ENCODE data around the gene CENPVL3.
"Not testable (repeated sequence)": the region's sequence is repeated elsewhere in the genome, so short reads cannot be mapped to it uniquely, and the experiment has no call there.

CENPVL3 gene

DNA sequence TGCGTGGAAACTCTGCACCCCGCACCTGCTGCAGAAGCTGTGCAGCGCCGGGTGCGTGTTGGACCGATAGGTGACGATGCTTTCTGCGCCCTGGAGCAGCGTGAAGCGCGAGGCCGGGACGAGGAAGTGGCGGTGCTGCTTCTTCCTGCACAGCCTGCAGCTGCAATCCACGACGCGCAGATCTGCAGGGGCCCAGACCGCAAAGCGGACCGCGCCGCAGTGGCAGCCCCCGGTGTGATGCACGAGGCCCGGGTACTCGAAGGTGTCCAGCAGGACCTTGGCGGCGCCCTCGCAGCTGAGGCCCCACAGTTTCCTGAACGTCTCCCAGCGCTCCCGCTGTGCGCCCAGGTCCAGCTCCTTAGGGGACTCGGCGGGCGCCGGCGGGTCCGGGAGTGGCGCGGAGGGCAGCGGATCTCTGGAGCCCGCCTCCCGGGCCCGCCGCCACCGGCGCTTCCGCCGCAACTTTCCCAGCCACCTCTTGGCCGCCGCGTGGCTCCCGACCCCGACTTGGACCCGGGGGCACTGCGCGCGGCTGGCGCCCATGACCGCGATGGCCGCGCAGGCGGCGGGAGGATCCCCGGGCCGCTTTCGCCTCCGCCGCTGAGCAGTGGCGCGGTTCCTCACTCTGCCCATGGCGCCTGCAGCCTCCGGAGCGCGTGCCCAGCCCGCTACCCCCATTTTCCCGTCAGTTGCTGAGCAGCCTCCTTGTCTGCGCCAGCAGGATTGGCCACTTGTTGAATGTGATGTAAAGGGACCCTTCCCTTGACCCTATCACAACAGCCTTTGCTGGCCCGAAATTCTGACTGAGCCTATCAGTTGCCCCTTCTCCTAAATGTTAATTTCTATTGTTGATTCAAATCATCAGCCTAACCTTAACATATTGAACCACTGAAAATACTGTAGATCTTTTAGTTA is at the start of gene CENPVL3:
TSS of gene CENPVL3 (minus strand) at position 672 of the 915 bp plus-strand sequence. CDS start at position 633, 39 bp downstream.
- not testable (repeated sequence) for DNase-seq (ENCODE audit: low read depth)

DNA sequence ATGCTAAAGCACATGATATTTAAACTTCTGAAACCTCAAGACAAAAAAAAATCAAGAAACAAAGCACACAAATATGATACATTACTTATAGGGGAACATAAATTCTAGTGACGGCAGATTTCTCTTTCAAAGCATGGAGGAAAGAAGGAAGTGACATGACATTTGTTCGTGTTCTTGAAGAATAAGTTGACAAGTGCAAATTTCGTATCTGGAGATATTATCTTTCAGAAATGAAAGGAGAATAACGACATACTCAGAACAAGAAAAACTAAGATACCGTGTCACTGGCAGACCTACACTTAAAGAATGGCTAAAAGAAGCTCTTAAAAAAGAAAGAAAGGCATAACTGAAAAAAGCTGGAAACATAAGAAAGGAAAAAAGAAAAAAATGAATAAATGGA is 47.3 kb upstream of the CENPVL3 start:
- DNase-seq (ENCODE audit: low read depth): no peak

- DNase-seq (ENCODE audit: low read depth): no peak
Measured at GRCh38 chrX:51643377-51643776, 24.7 kb upstream of the CENPVL3 start.

DNA sequence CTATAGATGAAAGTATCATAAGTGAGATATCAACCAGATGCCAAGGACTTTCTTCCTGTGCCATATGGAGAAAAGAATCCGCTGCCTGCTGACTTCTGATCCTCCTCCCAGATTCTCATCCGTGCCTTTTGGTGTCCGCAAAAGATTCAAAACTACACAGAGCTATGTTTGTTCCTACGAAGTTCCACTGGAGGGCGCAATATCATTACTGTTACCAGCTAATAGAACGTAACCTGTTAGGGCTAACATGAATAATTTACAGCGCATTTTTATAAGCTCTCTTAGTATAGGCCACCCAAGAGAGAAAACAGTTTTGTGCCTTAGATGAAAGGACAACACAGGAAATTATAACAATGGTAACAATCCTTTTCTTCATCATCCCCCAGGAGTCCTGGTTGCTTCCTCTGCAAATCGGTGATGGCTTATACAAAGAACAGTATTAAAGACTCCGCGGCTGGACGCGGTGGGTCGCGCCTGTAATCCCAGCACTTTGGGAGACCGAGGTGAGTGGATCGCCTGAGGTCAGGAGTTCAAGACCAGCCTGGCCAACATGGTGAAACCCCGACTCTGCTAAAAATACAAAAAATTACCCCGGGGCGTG is 22.8 kb upstream of the CENPVL3 start:
- DNase-seq (ENCODE audit: low read depth): peak; percentile 3

- DNase-seq (ENCODE audit: low read depth): not testable (repeated sequence)
Measured at GRCh38 chrX:51636511-51636910, 17.8 kb upstream of the CENPVL3 start.

DNA sequence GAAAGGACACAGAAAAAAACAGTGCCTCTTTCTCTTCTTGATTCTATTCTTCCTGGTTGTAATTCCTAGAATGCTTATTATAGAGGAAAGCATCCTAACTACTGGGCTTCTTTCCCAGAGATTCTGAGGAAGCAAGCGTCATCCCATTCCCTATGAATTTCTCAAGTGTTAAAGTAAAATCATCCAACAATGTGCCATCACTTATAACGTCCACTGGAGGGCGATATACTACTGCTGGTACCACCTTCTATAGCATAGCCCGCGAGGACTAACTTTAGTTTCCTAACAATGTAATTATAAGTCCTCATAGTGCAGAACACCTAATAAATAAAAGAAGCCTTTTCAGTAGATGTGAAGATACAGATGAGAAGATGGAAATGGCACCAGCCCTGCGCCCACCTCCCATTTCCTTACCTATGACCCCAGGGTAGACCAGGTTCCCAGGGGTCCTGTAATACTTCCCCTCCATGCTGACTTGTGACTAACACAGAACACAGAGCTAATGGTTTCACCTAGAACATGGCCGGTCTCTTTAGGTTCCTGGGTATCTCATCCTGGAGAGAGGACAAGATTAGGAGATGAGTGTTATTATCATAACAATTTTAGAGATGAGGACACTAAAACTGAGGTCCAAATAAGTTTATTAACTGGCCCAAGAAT is 4.2 kb downstream of the CENPVL3 start:
- DNase-seq (ENCODE audit: low read depth): peak; percentile 4

DNA sequence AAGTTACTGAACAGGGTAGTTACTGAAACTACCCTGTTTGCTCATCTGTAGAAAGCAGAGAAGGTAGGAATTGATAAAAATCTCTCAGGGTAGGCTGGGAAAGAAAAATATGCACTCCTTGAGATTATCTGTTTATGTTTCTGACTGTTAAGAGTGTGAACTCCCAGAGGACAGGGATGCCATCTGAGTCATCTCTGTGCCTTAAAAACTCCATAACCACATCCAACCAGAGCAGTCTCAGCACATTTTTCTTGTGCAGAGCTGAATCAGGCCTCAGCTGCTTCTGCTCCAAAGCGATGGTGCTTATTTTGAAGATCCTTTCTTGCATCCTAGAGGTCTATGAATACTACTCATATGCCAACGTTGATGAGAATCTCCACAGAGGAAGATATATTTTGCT is 9.9 kb downstream of the CENPVL3 start:
- no peak for DNase-seq (ENCODE audit: low read depth)

DNA sequence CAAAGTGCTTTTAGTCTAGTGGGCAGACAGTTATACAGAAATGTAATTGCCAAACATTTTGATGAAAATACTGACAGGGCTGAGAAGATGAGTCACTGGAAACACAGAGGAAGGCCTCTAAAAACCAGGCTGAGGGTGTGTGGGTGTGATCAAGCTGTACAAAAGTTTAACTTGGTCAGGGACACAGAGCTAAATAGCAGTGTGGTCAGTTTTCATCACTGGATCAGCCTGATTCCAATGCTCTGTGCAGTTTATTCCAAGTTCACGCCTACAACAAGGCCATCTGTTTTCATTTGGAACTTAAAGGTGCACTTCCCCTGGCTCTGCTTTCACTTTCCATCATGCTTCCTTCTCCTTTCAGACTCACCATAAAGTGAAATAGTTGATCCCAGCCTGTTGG is 10.6 kb downstream of the CENPVL3 start:
- DNase-seq (ENCODE audit: low read depth): no peak

DNA sequence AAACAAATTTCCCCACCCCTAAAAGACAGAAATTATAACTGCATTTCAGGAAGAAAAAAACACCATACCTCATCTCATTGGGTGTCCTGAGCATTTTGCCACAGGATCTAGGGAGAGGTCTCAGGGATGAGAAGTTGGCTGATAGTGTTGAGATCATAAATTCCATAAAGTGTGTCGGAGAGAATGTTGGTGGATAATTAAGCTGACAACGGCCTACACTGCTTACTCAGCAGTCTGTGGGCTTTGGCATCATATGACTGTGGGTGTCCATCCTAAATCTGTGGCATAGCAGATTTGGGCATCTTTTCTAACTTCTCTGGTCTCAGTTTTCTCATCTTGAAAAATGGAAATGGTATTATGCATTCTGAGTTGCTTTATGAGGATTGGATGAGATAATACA is 12.3 kb downstream of the CENPVL3 start:
- no peak for DNase-seq (ENCODE audit: low read depth)

GRCh38 chrX:51598899-51599298 is 19.8 kb downstream of the CENPVL3 start:
- DNase-seq (ENCODE audit: low read depth): no peak

DNA sequence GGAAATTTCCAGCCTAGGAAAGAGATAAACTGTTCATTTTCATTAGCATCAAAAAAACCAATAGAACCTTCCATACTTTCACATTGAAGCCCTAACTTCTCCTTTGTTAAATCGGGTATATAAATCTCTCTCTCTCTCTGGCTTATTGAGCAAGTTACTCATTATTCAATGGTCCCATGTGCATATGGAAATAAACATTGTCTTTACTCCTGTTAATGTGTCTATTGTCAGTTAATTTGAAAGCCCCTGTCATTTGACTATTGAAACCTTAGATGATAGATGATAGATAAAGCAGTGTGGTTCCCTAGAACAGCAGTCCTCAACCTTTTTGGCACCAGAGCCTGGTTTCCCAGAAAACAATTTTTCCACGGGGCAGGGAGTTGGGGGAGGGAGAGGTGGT is 46.8 kb downstream of the CENPVL3 start:
- DNase-seq (ENCODE audit: low read depth): no peak

DNA sequence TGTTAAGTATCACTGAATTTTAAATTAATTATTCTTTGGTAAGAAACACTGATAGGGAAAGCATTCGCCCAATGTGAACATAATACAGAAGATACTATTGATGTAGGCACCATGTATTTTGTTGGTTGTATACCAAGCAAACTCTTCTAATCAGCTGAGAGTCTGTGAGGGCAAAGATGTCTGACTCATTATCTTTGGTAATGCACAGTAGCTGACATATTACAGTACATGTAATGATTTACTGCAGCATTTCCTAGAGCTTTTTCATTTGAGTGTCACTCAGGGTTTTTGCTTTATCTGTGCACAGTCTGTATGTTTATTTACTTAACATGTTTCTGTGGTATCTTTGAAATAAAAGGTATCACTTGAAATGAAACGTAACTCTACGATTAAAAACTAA is 49.2 kb downstream of the CENPVL3 start:
- no peak for DNase-seq (ENCODE audit: low read depth)

- no peak for DNase-seq (ENCODE audit: low read depth)
Measured at GRCh38 chrX:51568586-51568985, 50.1 kb downstream of the CENPVL3 start.
